ENCODE data around the gene PEX10. TPM values are rescaled to one million over a fixed set of nuclear protein-coding genes. Genes with fewer than 3 reads are reported as not detected.
"Not testable (repeated sequence)": the region's sequence is repeated elsewhere in the genome, so short reads cannot be mapped to it uniquely, and the experiment has no call there.

The PEX10 gene
- total RNA-seq (18.3 TPM), polyA plus RNA-seq (ENCODE audit: insufficient read depth in 1 of 8, insufficient read length in 8 of 8, low replicate concordance in 1 of 8) (10 to 100 TPM; 16.3 to 20.6 (median 19.1) TPM)
- long read RNA-seq, donor 1, partial matches to known transcripts: 0 of 2 reads
- long read RNA-seq, donor 1, other reads (novel, unspliced or antisense): 0 of 2 reads
- long read RNA-seq, donor 2: 0 reads
- long read RNA-seq, donor 3, transcript PEX10-202 (6 exons, 1,997 nt): major isoform, 5 of 11 reads
- long read RNA-seq, donor 3, partial matches to known transcripts: 6 of 11 reads
- long read RNA-seq, donor 3, other reads (novel, unspliced or antisense): 0 of 11 reads
- long read RNA-seq, donor 4, transcript PEX10-202 (6 exons, 1,997 nt): major isoform, 5 of 5 reads
- long read RNA-seq, donor 4, partial matches to known transcripts: 0 of 5 reads
- long read RNA-seq, donor 4, other reads (novel, unspliced or antisense): 0 of 5 reads
- long read RNA-seq, donor 5, transcript PEX10-202 (6 exons, 1,997 nt): major isoform, 15 of 21 reads
- long read RNA-seq, donor 5, partial matches to known transcripts: 5 of 21 reads
- long read RNA-seq, donor 5, other reads (novel, unspliced or antisense): 0 of 21 reads
- long read RNA-seq, donor 6, transcript PEX10-202 (6 exons, 1,997 nt): major isoform, 9 of 9 reads
- long read RNA-seq, donor 6, partial matches to known transcripts: 0 of 9 reads
- long read RNA-seq, donor 6, other reads (novel, unspliced or antisense): 0 of 9 reads
- long read RNA-seq, donor 7, transcript PEX10-202 (6 exons, 1,997 nt): major isoform, 10 of 10 reads
- long read RNA-seq, donor 7, partial matches to known transcripts: 0 of 10 reads
- long read RNA-seq, donor 7, other reads (novel, unspliced or antisense): 0 of 10 reads
- long read RNA-seq, donor 8: 0 reads
- long read RNA-seq, donor 9, partial matches to known transcripts: 0 of 3 reads
- long read RNA-seq, donor 9, other reads (novel, unspliced or antisense): 0 of 3 reads
- long read RNA-seq, donor 10, partial matches to known transcripts: 0 of 2 reads
- long read RNA-seq, donor 10, other reads (novel, unspliced or antisense): 0 of 2 reads
- long read RNA-seq, donor 11, partial matches to known transcripts: 0 of 2 reads
- long read RNA-seq, donor 11, other reads (novel, unspliced or antisense): 0 of 2 reads

DNA sequence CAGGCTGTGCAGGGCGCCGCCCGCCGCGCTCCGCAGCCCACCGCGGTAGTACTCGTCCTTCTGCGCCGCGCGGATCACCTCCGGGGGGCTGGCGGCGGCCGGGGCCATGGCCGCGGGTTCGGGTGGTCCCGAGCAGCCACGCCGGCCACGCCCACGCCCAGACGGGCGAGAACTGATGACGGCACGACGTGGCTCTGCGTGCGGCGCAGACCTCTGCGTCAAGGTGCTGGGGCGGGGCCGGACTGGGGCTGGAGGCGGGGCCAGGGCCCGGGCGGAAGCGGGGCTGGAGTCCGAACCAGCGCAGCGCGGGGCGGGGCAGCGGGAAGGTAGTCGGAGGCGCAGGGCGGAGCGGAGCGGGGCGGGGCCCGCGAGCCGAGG is at the start of gene PEX10:
Gene PEX10 (minus strand): TSS at position 170 of the 378 bp plus-strand sequence. CDS start 62 bp downstream, at position 108.
- Histone ChIP-seq H3K4me1 (ENCODE audit: control insufficient read depth, insufficient read depth, low read length) (peaks cover 25% of the 10 kb centered on the region), H3K36me3 (ENCODE audit: control insufficient read depth, insufficient read depth, low read length) (peaks cover 31% of the 10 kb centered on the region), H3K9me3 (replicated peaks; ENCODE audit: control insufficient read depth, low read depth, low read length) (no peaks in the 10 kb centered on the region), H3K27ac (ENCODE audit: low read length) (peak within 1 kb of the TSS; percentile 59), H3K4me3 (ENCODE audit: low read length) (peak within 1 kb of the TSS; percentile 82), H3K27me3 (ENCODE audit: control insufficient read depth, insufficient read depth, low read length) (peaks cover 4% of the 10 kb centered on the region)
- DNase-seq: peak; percentile 98
- under 1% methylated on average over 55 of the region's 55 CpGs for WGBS (ENCODE audit: insufficient coverage)

DNA sequence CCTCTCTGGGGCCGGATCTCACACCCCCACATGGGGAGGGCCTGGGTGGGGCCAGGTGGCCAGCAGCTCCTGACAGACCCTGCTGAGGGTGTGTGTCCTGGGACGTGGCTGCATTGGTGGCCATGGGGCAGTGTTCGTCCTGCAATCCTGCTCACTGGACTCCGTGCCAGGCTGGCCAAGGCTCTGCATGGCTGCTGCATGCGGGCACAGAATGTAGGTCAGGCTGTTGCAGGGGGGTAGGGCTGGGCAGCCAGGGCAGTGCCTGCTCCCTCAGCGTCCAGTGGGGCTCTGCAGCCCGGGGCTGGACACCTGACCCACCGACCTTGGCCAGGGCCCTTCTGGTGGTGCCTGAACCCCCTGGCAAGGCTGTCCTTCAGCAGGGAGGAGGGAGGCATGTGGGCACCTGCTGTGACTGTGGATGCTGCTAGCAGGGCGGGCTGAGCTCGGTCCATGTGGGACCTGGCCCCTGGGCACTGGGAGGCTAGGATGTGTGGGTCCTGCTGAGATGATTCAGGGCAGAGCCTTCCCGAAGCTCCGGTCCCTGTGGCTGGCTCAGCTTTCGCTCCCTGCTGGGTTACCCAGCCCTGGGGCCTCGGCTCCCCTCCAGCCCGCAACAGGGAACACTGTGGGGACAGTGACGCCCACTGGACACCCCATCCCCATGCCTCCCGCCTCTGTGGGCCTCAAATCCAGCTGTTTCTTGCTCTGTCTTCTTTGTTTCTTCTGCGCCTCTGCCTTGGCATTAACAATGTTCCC is 48.8 kb upstream of the PEX10 start:
- peaks cover 28% of the 10 kb centered on the region for H3K27me3 ChIP-seq (ENCODE audit: control insufficient read depth, insufficient read depth, low read length)
- no peak for DNase-seq
- H3K4me1 ChIP-seq (ENCODE audit: control insufficient read depth, insufficient read depth, low read length): peaks cover 19% of the 10 kb centered on the region
- no peaks in the 10 kb centered on the region for H3K36me3 ChIP-seq (ENCODE audit: control insufficient read depth, insufficient read depth, low read length)
- 64% methylated on average over 16 of the region's 18 CpGs for WGBS (ENCODE audit: insufficient coverage)
- H3K4me3 ChIP-seq (ENCODE audit: low read length): no peak overlapping the region
- no peaks in the 10 kb centered on the region for H3K9me3 ChIP-seq (replicated peaks; ENCODE audit: control insufficient read depth, low read depth, low read length)
- H3K27ac ChIP-seq (ENCODE audit: low read length): no peak overlapping the region

DNA sequence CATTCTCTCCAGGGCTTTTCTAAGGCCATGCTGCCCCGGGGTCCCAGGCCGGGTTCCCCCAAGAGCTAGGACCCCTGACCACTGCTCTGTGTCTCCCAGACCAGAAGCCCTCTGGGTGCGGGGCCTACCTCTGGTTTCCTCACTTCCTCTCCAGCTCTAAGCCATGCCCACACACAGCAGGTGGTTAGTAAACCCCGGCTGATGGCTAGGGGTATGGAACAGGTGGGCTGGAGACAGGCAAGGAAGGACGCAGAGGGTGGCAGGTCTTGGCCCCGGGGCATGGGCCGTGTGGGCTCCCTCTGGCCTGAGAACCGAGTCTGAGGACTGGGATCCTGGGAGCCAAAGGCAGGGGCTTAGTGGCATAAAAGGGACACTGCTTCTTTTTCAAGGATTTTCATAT is 47.8 kb upstream of the PEX10 start:
- Histone ChIP-seq H3K36me3 (ENCODE audit: control insufficient read depth, insufficient read depth, low read length) (no peaks in the 10 kb centered on the region), H3K27ac (ENCODE audit: low read length) (no peak overlapping the region), H3K4me3 (ENCODE audit: low read length) (no peak overlapping the region), H3K4me1 (ENCODE audit: control insufficient read depth, insufficient read depth, low read length) (peaks cover 19% of the 10 kb centered on the region), H3K9me3 (replicated peaks; ENCODE audit: control insufficient read depth, low read depth, low read length) (no peaks in the 10 kb centered on the region), H3K27me3 (ENCODE audit: control insufficient read depth, insufficient read depth, low read length) (peaks cover 28% of the 10 kb centered on the region)
- no peak for DNase-seq
- WGBS (ENCODE audit: insufficient coverage): 57% methylated on average over 6 of the region's 8 CpGs

DNA sequence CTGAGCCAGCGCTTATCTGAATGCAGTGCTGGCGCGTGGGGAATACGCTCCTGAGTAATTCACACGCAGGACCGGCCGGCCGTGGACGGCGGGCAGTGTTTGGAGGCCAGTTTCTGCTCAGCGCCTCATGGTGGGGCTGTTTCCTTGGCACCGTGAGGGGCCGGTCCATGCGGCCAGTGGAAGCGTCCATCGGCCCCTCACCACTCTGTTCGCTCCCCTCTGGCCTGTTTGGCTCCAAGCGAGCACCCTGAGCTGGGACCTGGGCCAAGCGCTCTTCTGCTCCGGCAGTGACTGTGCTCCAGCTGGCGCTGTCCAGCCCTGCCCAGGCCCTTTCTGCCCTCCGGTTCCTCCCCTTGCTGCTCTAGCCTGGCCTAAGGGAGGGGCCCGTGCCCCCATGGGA is 47.4 kb upstream of the PEX10 start:
- H3K9me3 ChIP-seq (replicated peaks; ENCODE audit: control insufficient read depth, low read depth, low read length): no peaks in the 10 kb centered on the region
- 50% methylated on average over 23 of the region's 23 CpGs for WGBS (ENCODE audit: insufficient coverage)
- H3K4me3 ChIP-seq (ENCODE audit: low read length): no peak overlapping the region
- DNase-seq: peak; percentile 61
- H3K27me3 ChIP-seq (ENCODE audit: control insufficient read depth, insufficient read depth, low read length): peaks cover 24% of the 10 kb centered on the region
- peaks cover 19% of the 10 kb centered on the region for H3K4me1 ChIP-seq (ENCODE audit: control insufficient read depth, insufficient read depth, low read length)
- no peak overlapping the region for H3K27ac ChIP-seq (ENCODE audit: low read length)
- no peaks in the 10 kb centered on the region for H3K36me3 ChIP-seq (ENCODE audit: control insufficient read depth, insufficient read depth, low read length)

DNA sequence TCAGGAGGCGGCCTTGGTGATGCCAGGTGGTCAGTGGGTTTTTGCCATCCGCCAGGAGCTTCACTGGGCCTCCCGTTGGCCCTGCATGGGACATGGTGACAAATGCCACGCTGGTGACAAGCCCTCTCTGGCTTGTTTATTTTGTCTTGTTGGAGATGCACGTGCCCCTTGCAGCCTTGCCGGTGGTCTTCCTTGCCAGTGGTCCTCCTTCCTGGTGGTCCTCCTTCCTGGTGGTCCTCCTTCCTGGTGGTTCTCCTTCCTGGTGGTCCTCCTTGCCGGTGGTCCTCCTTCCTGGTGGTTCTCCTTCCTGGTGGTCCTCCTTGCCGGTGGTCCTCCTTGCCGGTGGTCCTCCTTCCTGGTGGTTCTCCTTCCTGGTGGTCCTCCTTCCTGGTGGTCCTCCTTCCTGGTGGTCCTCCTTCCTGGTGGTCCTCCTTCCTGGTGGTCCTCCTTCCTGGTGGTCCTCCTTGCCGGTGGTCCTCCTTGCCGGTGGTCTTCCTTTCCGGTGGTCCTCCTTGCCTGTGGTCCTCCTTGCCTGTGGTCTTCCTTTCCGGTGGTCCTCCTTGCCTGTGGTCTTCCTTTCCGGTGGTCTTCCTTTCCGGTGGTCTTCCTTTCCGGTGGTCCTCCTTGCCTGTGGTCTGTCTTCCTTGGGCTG is 46.9 kb upstream of the PEX10 start:
- DNase-seq; H3K27ac ChIP-seq (ENCODE audit: low read length); H3K9me3 ChIP-seq (replicated peaks; ENCODE audit: control insufficient read depth, low read depth, low read length); H3K36me3 ChIP-seq (ENCODE audit: control insufficient read depth, insufficient read depth, low read length); H3K4me3 ChIP-seq (ENCODE audit: low read length): not testable (repeated sequence)
- H3K27me3 ChIP-seq (ENCODE audit: control insufficient read depth, insufficient read depth, low read length): peaks cover 19% of the 10 kb centered on the region
- H3K4me1 ChIP-seq (ENCODE audit: control insufficient read depth, insufficient read depth, low read length): peaks cover 19% of the 10 kb centered on the region
- 93% methylated on average over 10 of the region's 16 CpGs for WGBS (ENCODE audit: insufficient coverage)

DNA sequence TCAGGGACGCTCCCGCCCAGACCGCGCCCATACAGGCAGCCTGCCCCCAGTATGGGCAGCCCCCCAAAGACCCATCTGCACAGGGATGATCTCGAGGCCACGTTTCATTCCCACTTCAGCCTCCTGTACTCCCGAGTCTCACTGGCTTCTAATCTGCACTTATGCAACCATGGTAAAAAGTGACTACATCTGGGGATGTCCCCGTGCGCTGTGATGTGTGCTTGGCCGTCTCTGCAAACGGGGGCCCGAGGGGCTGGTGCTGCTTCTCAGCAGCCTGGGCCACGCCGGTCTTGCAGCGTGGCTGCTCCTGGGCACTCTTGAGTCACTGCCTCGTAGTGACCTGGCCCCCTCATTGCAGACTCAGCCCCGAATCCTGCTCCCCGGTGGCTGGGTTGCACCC is 46.3 kb upstream of the PEX10 start:
- DNase-seq: no peak
- no peak overlapping the region for H3K27ac ChIP-seq (ENCODE audit: low read length)
- no peaks in the 10 kb centered on the region for H3K9me3 ChIP-seq (replicated peaks; ENCODE audit: control insufficient read depth, low read depth, low read length)
- peaks cover 16% of the 10 kb centered on the region for H3K4me1 ChIP-seq (ENCODE audit: control insufficient read depth, insufficient read depth, low read length)
- H3K27me3 ChIP-seq (ENCODE audit: control insufficient read depth, insufficient read depth, low read length): peaks cover 14% of the 10 kb centered on the region
- no peaks in the 10 kb centered on the region for H3K36me3 ChIP-seq (ENCODE audit: control insufficient read depth, insufficient read depth, low read length)
- WGBS (ENCODE audit: insufficient coverage): 67% methylated on average over 16 of the region's 18 CpGs
- H3K4me3 ChIP-seq (ENCODE audit: low read length): no peak overlapping the region

DNA sequence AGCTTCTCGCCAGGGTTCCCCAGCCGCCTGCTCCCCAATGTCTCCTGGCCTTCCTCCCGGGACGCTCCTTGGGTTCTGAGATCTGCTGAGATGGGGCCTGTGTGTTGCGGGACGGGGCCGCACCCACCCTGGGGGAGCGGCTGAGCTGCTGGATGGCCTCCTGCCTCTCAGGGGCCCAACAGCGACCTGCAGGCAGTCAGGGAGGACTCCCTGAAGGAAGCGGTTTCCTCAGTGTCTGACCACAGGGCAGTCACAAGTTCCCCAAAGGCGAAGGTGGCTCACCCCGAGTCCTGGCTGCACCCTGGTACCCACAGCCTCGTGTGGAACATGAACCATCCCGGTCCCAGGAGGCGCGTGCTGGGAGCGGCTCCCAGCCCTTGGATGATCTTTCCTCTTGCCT is 45.1 kb upstream of the PEX10 start:
- DNase-seq: no peak
- H3K4me3 ChIP-seq (ENCODE audit: low read length): no peak overlapping the region
- no peak overlapping the region for H3K27ac ChIP-seq (ENCODE audit: low read length)
- H3K36me3 ChIP-seq (ENCODE audit: control insufficient read depth, insufficient read depth, low read length): no peaks in the 10 kb centered on the region
- peaks cover 12% of the 10 kb centered on the region for H3K4me1 ChIP-seq (ENCODE audit: control insufficient read depth, insufficient read depth, low read length)
- peaks cover 6% of the 10 kb centered on the region for H3K27me3 ChIP-seq (ENCODE audit: control insufficient read depth, insufficient read depth, low read length)
- H3K9me3 ChIP-seq (replicated peaks; ENCODE audit: control insufficient read depth, low read depth, low read length): no peaks in the 10 kb centered on the region
- WGBS (ENCODE audit: insufficient coverage): 75% methylated on average over 17 of the region's 17 CpGs

DNA sequence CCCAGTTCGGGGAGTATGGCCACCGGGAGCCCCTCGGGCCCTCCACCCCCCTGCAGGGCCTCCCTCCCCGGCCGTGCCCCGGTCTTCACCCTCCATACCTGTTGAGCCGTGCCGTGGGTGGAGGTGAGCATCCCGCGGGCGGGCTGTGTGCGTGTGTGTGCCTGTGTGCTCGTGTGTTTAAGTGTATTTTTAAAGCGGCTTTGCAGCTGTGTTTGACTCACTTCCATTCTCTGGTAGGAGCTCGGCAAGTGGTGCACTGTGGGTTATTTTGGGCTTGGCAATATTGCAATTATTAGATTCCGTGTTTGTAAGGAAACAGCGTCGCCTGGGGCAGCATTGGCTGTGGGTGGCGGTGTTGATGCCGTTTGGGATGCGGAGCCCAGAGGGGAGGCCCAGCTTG is 43.4 kb upstream of the PEX10 start:
- no peaks in the 10 kb centered on the region for H3K9me3 ChIP-seq (replicated peaks; ENCODE audit: control insufficient read depth, low read depth, low read length)
- no peak overlapping the region for H3K27ac ChIP-seq (ENCODE audit: low read length)
- WGBS (ENCODE audit: insufficient coverage): 46% methylated on average over 20 of the region's 21 CpGs
- peaks cover 15% of the 10 kb centered on the region for H3K4me1 ChIP-seq (ENCODE audit: control insufficient read depth, insufficient read depth, low read length)
- no peak overlapping the region for H3K4me3 ChIP-seq (ENCODE audit: low read length)
- no peak for DNase-seq
- H3K36me3 ChIP-seq (ENCODE audit: control insufficient read depth, insufficient read depth, low read length): no peaks in the 10 kb centered on the region
- H3K27me3 ChIP-seq (ENCODE audit: control insufficient read depth, insufficient read depth, low read length): peaks cover 5% of the 10 kb centered on the region

DNA sequence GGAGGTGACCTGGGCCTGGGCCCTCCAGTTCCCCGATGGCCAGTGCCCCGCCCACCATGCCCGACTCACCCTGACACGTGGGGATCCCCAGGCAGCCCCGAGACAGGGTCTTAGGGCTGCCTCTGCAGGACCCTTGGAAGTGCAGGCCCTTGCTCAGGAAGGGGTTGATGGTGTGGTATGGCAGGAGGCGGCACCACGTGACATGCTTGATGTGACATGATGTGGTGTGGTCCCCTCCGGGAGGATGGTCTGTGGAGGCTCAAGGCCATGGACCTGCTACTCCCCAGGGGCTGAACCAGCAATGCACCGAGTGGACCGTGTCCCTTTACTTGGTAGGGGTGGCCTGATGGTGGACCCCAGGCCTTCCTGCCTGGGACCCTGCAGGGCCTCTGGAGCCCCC is 41.9 kb upstream of the PEX10 start:
- peaks cover 7% of the 10 kb centered on the region for H3K4me1 ChIP-seq (ENCODE audit: control insufficient read depth, insufficient read depth, low read length)
- no peak for DNase-seq
- H3K27me3 ChIP-seq (ENCODE audit: control insufficient read depth, insufficient read depth, low read length): peaks cover 5% of the 10 kb centered on the region
- no peak overlapping the region for H3K4me3 ChIP-seq (ENCODE audit: low read length)
- 78% methylated on average over 10 of the region's 10 CpGs for WGBS (ENCODE audit: insufficient coverage)
- H3K9me3 ChIP-seq (replicated peaks; ENCODE audit: control insufficient read depth, low read depth, low read length): no peaks in the 10 kb centered on the region
- H3K27ac ChIP-seq (ENCODE audit: low read length): no peak overlapping the region
- H3K36me3 ChIP-seq (ENCODE audit: control insufficient read depth, insufficient read depth, low read length): no peaks in the 10 kb centered on the region
